HG03520 (cell line): ENCODE data around the gene PRSS53.

Experiments
- ATAC-seq: cut with Tn5 transposase; IDR thresholded peaks from one replicate; pipeline ENCODE4 v1.9.1; 2021; ENCODE audit warnings: mild to moderate bottlenecking, moderate library complexity; ENCODE audit not compliant: unreplicated experiment

Gene PRSS53

GRCh38 chr16:31055613-31056012 lies 33.1 kb downstream of the PRSS53 start:
- ATAC-seq = no peak

GRCh38 chr16:31052114-31052513 lies 36.6 kb downstream of the PRSS53 start:
- no peak for ATAC-seq

- ATAC-seq = no peak
Measured at GRCh38 chr16:31050280-31051030, 38.3 kb downstream of the PRSS53 start.

- no peak for ATAC-seq
Measured at GRCh38 chr16:31043898-31044481, 44.8 kb downstream of the PRSS53 start.

- ATAC-seq = no peak
Measured at GRCh38 chr16:31043352-31043751, 45.4 kb downstream of the PRSS53 start.

GRCh38 chr16:31042866-31043265 lies 45.9 kb downstream of the PRSS53 start:
- no peak for ATAC-seq

GRCh38 chr16:31038993-31039392 lies 49.8 kb downstream of the PRSS53 start:
- ATAC-seq = no peak

GRCh38 chr16:31036691-31037090 lies 52.1 kb downstream of the PRSS53 start:
- no peak for ATAC-seq

GRCh38 chr16:31033709-31034492 lies 54.8 kb downstream of the PRSS53 start:
- ATAC-seq = peak; percentile 36
